ENCODE data around the gene GRIK5.
A peak's percentile ranks its signal among the peaks of the same experiment; 100 is the strongest.

Gene GRIK5

DNA sequence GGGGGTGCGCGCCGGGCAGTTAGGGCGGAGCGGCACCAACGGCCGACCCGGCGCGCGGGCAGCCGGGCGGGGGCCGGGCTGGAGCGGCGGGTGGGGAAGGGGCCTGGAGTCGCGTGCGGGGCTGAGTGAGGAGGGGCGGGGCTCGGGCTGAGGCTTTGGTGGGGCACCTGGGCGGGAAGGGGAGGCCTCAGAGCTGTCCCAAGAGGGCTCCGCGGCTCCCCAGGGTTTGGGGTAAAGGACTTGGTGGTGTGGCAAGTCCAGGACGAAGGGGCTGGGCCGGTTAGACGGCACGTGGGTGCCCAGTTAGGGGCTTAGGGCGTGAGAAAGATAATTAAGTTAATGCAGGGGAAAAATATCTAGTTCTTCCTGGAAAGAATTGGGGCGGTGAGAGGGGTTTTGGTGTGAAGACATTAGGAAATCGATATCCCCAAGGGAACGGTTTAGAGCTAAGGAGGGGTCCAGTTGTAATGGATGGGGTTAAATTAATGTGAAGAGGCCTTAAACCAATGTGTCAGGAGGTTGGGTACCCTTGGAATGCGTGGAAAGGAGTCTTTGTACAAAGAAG, 6.5 kb upstream of the GRIK5 start:
- ChIA-PET CTCF (interaction anchor here (0.5 kb wide), 1 partner anchor 483 kb away, joined by 7 read pairs; no protein-coding TSS in a partner anchor), POLR2A (interaction anchor here (0.8 to 2.1 kb wide), 12 partner anchors 11 to 144 kb away, joined by 3 to 11 read pairs (median 4); partner anchors contain the start of genes RABAC1 and ZNF526)
- TF ChIP-seq FOXM1 (IDR thresholded peaks at IDR 0.05; ENCODE audit: borderline replicate concordance) (no peak), ELF4 (IDR thresholded peaks at IDR 0.05) (no peak), TARDBP (IDR thresholded peaks at IDR 0.05) (no peak), FOXA1 (IDR thresholded peaks at IDR 0.05) (no peak), LEF1 (IDR thresholded peaks at IDR 0.05; ENCODE audit: borderline replicate concordance) (no peak), FOXK2 (IDR thresholded peaks at IDR 0.05) (no peak), L3MBTL2 (conservative IDR thresholded peaks at IDR 0.05) (no peak), SUZ12 (IDR thresholded peaks at IDR 0.05) (no peak), HDGF (IDR thresholded peaks at IDR 0.05; ENCODE audit: borderline replicate concordance) (no peak), PKNOX1 (IDR thresholded peaks at IDR 0.05) (no peak), SP1 (IDR thresholded peaks at IDR 0.05) (no peak), BHLHE40 (IDR thresholded peaks at IDR 0.05; ENCODE audit: borderline replicate concordance) (no peak), NFRKB (IDR thresholded peaks at IDR 0.05) (no peak), ARNT (IDR thresholded peaks at IDR 0.05) (no peak), CTBP1 (IDR thresholded peaks at IDR 0.05; ENCODE audit: borderline replicate concordance) (no peak), ZNF384 (IDR thresholded peaks at IDR 0.05) (no peak)
- no peak for DNase-seq (ENCODE audit: extremely low spot score)

GRCh38 chr19:42075616-42076379, 5.8 kb upstream of the GRIK5 start, which contains the start of gene ZNF574:
Gene ZNF574, plus strand, starts transcription at chr19:42076166. Its CDS starts 2,441 bp downstream, at chr19:42078607.
- ChIA-PET POLR2A (interaction anchor here (0.7 to 2.1 kb wide), 11 partner anchors 9 to 144 kb away, joined by 3 to 11 read pairs (median 5); partner anchors contain the start of genes RABAC1 and ZNF526), CTCF (interaction anchor here (0.5 kb wide), 1 partner anchor 484 kb away, joined by 7 read pairs; no protein-coding TSS in a partner anchor)
- DNase-seq (ENCODE audit: extremely low spot score): peak; percentile 96
- TF ChIP-seq BHLHE40 (IDR thresholded peaks at IDR 0.05; ENCODE audit: borderline replicate concordance) (no peak), NFRKB (IDR thresholded peaks at IDR 0.05) (peak; percentile 94), ELF4 (IDR thresholded peaks at IDR 0.05) (peak; percentile 72), FOXM1 (IDR thresholded peaks at IDR 0.05; ENCODE audit: borderline replicate concordance) (no peak), LEF1 (IDR thresholded peaks at IDR 0.05; ENCODE audit: borderline replicate concordance) (no peak), PKNOX1 (IDR thresholded peaks at IDR 0.05) (peak; percentile 82)

DNA sequence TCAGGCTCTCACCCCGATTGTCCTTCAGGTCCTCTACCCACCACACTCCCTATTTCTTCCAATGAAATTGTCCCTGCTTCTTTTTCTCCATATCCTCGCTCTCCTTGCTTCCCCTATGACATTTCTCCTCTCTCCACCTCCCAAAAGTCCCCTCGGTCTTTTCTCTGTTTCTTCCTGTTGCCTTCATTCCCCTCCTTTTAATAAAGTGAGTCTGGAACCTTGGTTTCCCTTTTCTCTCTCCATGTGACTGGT, 5.3 kb upstream of the GRIK5 start:
- DNase-seq (ENCODE audit: extremely low spot score): no peak
- TF ChIP-seq L3MBTL2 (conservative IDR thresholded peaks at IDR 0.05): peak; percentile 73
- TF ChIP-seq CTBP1 (IDR thresholded peaks at IDR 0.05; ENCODE audit: borderline replicate concordance): no peak
- POLR2A ChIA-PET: interaction anchor here (1.0 kb wide), 1 partner anchor 22 kb away, joined by 3 read pairs; no protein-coding TSS in a partner anchor
- CTCF ChIA-PET: no interaction called here

DNA sequence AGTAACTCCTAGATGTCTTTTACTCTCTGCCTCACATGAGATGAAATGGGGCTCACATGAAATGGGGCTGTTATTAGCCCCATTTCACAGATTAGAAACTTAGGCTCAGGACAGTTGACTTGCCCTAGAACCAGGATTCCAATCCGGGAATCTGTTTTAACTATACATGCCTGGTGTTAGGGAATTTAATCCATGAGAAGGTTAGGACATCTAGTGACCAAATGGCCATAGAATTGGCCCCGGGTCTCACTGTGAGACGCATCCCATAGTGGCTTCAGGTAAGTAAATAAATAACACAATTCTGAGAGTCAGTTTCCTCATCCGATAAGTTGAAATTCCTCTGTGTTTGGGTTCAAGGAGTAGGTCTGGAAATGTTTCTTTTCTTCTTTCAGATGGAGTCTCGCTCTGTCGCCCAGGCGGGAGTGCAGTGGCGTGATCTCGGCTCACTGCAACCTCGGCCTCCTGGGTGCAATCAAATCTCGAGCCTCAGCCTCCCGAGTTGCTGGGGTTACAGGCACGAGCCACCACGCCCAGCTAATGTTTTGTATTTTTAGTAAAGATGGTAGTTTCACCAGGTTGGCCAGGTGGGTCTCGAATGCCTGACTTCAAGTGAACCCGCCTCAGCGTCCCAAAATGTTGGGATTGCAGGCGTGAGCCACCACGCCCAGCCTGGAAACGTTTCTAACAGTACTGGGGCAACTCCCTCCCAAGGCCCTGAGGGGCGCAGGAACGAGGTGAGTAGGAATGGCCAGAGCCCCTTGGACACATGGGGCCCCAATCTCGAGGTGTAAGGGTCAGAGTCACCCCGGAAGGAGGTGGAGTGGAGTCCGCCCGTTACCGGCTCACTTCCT, 4.7 kb upstream of the GRIK5 start:
- TF ChIP-seq LEF1 (IDR thresholded peaks at IDR 0.05; ENCODE audit: borderline replicate concordance) (no peak), BHLHE40 (IDR thresholded peaks at IDR 0.05; ENCODE audit: borderline replicate concordance) (no peak), ZNF384 (IDR thresholded peaks at IDR 0.05) (no peak), FOXA1 (IDR thresholded peaks at IDR 0.05) (no peak), ARNT (IDR thresholded peaks at IDR 0.05) (no peak), ELF4 (IDR thresholded peaks at IDR 0.05) (no peak), FOXM1 (IDR thresholded peaks at IDR 0.05; ENCODE audit: borderline replicate concordance) (no peak), SP1 (IDR thresholded peaks at IDR 0.05) (no peak), FOXK2 (IDR thresholded peaks at IDR 0.05) (no peak), PKNOX1 (IDR thresholded peaks at IDR 0.05) (no peak), HDGF (IDR thresholded peaks at IDR 0.05; ENCODE audit: borderline replicate concordance) (no peak), L3MBTL2 (conservative IDR thresholded peaks at IDR 0.05) (no peak), NFRKB (IDR thresholded peaks at IDR 0.05) (no peak), CTBP1 (IDR thresholded peaks at IDR 0.05; ENCODE audit: borderline replicate concordance) (no peak)
- peak; percentile 32 for DNase-seq (ENCODE audit: extremely low spot score)
- ChIA-PET CTCF (no interaction called here), POLR2A (interaction anchor here (0.7 to 1.0 kb wide), 2 partner anchors 10 to 21 kb away, joined by 3 to 4 read pairs; no protein-coding TSS in a partner anchor)

DNA sequence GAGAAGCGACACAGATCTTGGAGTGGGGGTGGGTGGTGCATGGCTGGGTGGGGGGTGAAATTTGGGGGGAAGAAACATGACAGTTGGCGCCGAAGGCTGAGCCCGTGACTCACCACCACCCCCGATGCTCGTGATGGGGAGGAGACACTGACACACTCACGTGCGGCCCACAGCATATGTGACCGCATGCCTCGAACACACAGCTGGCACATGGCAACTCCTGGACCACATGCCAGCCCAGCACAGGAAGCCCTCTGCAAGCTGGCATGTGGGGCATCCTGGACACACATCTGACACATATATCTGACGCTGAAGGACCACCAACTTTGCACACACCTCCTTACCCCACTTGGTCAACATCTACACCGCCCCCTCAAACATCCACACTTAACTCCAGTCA, 1.2 kb upstream of the GRIK5 start:
- CTCF ChIA-PET: interaction anchor here (0.9 kb wide), 1 partner anchor 36 kb away, joined by 7 read pairs; no protein-coding TSS in a partner anchor
- no peak for DNase-seq (ENCODE audit: extremely low spot score)
- POLR2A ChIA-PET: interaction anchor here (0.9 kb wide), 1 partner anchor 43 kb away, joined by 3 read pairs; no protein-coding TSS in a partner anchor
- TF ChIP-seq FOXK2 (IDR thresholded peaks at IDR 0.05): no peak
- no peak for TF ChIP-seq NFRKB (IDR thresholded peaks at IDR 0.05)
- TF ChIP-seq TARDBP (IDR thresholded peaks at IDR 0.05): no peak
- TF ChIP-seq ELF4 (IDR thresholded peaks at IDR 0.05): no peak
- no peak for TF ChIP-seq ARNT (IDR thresholded peaks at IDR 0.05)
- no peak for TF ChIP-seq FOXA1 (IDR thresholded peaks at IDR 0.05)
- no peak for TF ChIP-seq HDGF (IDR thresholded peaks at IDR 0.05; ENCODE audit: borderline replicate concordance)
- TF ChIP-seq BHLHE40 (IDR thresholded peaks at IDR 0.05; ENCODE audit: borderline replicate concordance): no peak
